A204.1 (cell line): Measurements from ENCODE around the gene FLOT2.
"Not testable (repeated sequence)": the region's sequence is repeated elsewhere in the genome, so short reads cannot be mapped to it uniquely, and the experiment has no call there.

Experiments
- FAIRE-seq: peaks from 2 replicates; lab custom pipeline; 2012; peaks lifted over from hg19 to GRCh38; lab: Jason Lieb, UNC

The FLOT2 gene

GRCh38 chr17:28873839-28874238 lies 23.7 kb downstream of the FLOT2 start:
- no peak for FAIRE-seq

GRCh38 chr17:28871056-28871579 lies 26.4 kb downstream of the FLOT2 start:
- FAIRE-seq = no peak

GRCh38 chr17:28867276-28867675 lies 30.3 kb downstream of the FLOT2 start:
- FAIRE-seq = no peak

GRCh38 chr17:28865946-28866752 lies 31.4 kb downstream of the FLOT2 start:
- no peak for FAIRE-seq

- FAIRE-seq = no peak
These were observed 32.3 kb downstream of the FLOT2 start for GRCh38 chr17:28864991-28865849.

- FAIRE-seq = no peak
These were observed 33.6 kb downstream of the FLOT2 start for GRCh38 chr17:28863953-28864352.

GRCh38 chr17:28862561-28862960 lies 35.0 kb downstream of the FLOT2 start:
- FAIRE-seq = no peak

- FAIRE-seq = no peak
These were observed 35.9 kb downstream of the FLOT2 start for GRCh38 chr17:28861393-28862203.

- no peak for FAIRE-seq
These were observed 37.1 kb downstream of the FLOT2 start for GRCh38 chr17:28860363-28860808.

GRCh38 chr17:28858801-28859355 lies 38.7 kb downstream of the FLOT2 start:
- FAIRE-seq = no peak

- FAIRE-seq = no peak
These were observed 39.4 kb downstream of the FLOT2 start for GRCh38 chr17:28857905-28858800.

- FAIRE-seq = no peak
These were observed 41.4 kb downstream of the FLOT2 start for GRCh38 chr17:28856028-28856574.

- no peak for FAIRE-seq
These were observed 42.2 kb downstream of the FLOT2 start for GRCh38 chr17:28855336-28855679.

- FAIRE-seq = peak; percentile 86
These were observed 42.8 kb downstream of the FLOT2 start, which contains the start of gene ERAL1 for GRCh38 chr17:28854457-28855335. ERAL1 (plus strand) TSS chr17:28855016; CDS start chr17:28855035, 19 bp downstream.

GRCh38 chr17:28853295-28853694 lies 44.2 kb downstream of the FLOT2 start:
- FAIRE-seq = no peak

- FAIRE-seq = no peak
These were observed 48.3 kb downstream of the FLOT2 start for GRCh38 chr17:28849281-28849680.

- not testable (repeated sequence) for FAIRE-seq
These were observed 48.9 kb downstream of the FLOT2 start for GRCh38 chr17:28848667-28849066.

GRCh38 chr17:28846699-28847098 lies 50.8 kb downstream of the FLOT2 start:
- FAIRE-seq = not testable (repeated sequence)

- no peak for FAIRE-seq
These were observed 51.3 kb downstream of the FLOT2 start for GRCh38 chr17:28846231-28846630.

- peak; percentile 85 for FAIRE-seq
These were observed 53.8 kb downstream of the FLOT2 start for GRCh38 chr17:28843816-28844148.
